WERI-Rb-1 (cell line): ENCODE results near the gene CUEDC2.

Source experiments
- DNase-seq: peaks from one replicate; pipeline ENCODE4 v3.0.0-alpha.2; 2020
- H3K27ac ChIP-seq: fragments of 250-450 bp; sonication (Bioruptor Pico); 2 replicates; pipeline ENCODE4 v1.5.1; 2020; ENCODE audit warnings: mild to moderate bottlenecking, moderate library complexity
- H3K27me3 ChIP-seq: fragments of 250-450 bp; sonication (Bioruptor Pico); 2 replicates; pipeline ENCODE4 v1.5.1; 2021; ENCODE audit warnings: mild to moderate bottlenecking, low read depth, moderate library complexity; ENCODE audit not compliant: insufficient read depth, severe bottlenecking
- H3K36me3 ChIP-seq: fragments of 250-450 bp; sonication (Bioruptor Pico); 2 replicates; pipeline ENCODE4 v1.5.1; 2020; ENCODE audit warnings: mild to moderate bottlenecking, moderate library complexity
- H3K4me3 ChIP-seq: 2 replicates; pipeline ENCODE4 v1.5.1; 2011; ENCODE audit warnings: low read depth, mild to moderate bottlenecking, control low read depth, low read length
- H3K9me3 ChIP-seq: fragments of 250-450 bp; sonication (Bioruptor Pico); 2 replicates; pipeline ENCODE4 v1.5.1; 2021; ENCODE audit warnings: mild to moderate bottlenecking, moderate library complexity; ENCODE audit not compliant: severe bottlenecking
- TF ChIP-seq, protein P1 (sequence below): IDR thresholded peaks from 2 replicates; pipeline ENCODE4 v1.5.1; 2011; ENCODE audit warnings: low read depth, mild to moderate bottlenecking, control low read depth, inconsistent platforms, low read length

CUEDC2 gene

DNA sequence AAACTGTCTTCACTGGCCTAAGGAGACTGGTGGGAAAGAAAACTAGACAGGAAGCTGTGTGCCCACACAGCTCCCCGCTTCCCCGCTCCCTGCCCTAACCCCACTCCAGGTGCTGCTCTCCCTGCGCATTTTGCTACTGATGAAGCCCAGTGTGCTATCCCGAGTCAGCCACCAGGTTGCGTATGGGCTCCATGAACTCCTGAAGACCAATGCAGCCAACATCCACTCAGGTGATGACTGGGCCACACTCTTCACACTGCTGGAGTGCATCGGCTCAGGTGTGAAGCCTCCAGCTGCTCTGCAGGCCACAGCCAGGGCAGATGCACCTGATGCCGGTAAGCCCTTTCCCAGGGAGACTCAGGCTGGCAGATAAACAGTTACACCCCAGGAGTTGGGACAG, 57.1 kb downstream of the CUEDC2 start:
- H3K27ac ChIP-seq, result no peak overlapping the region
- peak; percentile 42 for DNase-seq
- H3K9me3 ChIP-seq, result peaks cover 7% of the 10 kb centered on the region
- H3K36me3 ChIP-seq, result peaks cover 78% of the 10 kb centered on the region
- no peaks in the 10 kb centered on the region for H3K27me3 ChIP-seq
- H3K4me3 ChIP-seq, result no peak overlapping the region
- TF ChIP-seq, protein P1, sequence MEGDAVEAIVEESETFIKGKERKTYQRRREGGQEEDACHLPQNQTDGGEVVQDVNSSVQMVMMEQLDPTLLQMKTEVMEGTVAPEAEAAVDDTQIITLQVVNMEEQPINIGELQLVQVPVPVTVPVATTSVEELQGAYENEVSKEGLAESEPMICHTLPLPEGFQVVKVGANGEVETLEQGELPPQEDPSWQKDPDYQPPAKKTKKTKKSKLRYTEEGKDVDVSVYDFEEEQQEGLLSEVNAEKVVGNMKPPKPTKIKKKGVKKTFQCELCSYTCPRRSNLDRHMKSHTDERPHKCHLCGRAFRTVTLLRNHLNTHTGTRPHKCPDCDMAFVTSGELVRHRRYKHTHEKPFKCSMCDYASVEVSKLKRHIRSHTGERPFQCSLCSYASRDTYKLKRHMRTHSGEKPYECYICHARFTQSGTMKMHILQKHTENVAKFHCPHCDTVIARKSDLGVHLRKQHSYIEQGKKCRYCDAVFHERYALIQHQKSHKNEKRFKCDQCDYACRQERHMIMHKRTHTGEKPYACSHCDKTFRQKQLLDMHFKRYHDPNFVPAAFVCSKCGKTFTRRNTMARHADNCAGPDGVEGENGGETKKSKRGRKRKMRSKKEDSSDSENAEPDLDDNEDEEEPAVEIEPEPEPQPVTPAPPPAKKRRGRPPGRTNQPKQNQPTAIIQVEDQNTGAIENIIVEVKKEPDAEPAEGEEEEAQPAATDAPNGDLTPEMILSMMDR, result peak; percentile 42; the same call in 1 of the 2 replicates
